K562 (cell line): ENCODE data around the gene MMEL1. TPM values are rescaled to one million over a fixed set of nuclear protein-coding genes. Genes with fewer than 3 reads are reported as not detected.

Experiments
- ATF6 ChIP-seq: sonication (generic); formaldehyde crosslinking; IDR thresholded peaks from 2 replicates; pipeline ENCODE4 v1.4.0; 2020; ENCODE audit warnings: mild to moderate bottlenecking, missing genetic modification reagents
- CCNT2 ChIP-seq: IDR thresholded peaks from 2 replicates; pipeline ENCODE4 v1.6.1; 2011; ENCODE audit warnings: borderline replicate concordance, low read depth, mild to moderate bottlenecking, moderate library complexity, mixed read lengths, low read length; ENCODE audit not compliant: insufficient read length; ENCODE audit errors: extremely low read depth
- E2F6 ChIP-seq, 2 experiments: IDR thresholded peaks; 2 replicates each; pipeline ENCODE4 v1.6.1; 2011; ENCODE audit warnings: borderline replicate concordance in 1 of 2, control low read depth in 1 of 2, low read depth in 1 of 2, low read length in 1 of 2, mild to moderate bottlenecking in 1 of 2, mixed read lengths in 1 of 2, moderate library complexity in 1 of 2; ENCODE audit not compliant: insufficient read depth in 1 of 2, insufficient read length in 1 of 2, poor library complexity in 1 of 2, severe bottlenecking in 1 of 2; ENCODE audit errors: extremely low read depth in 1 of 2
- ELF2 ChIP-seq: fragments of 250-450 bp; sonication (Bioruptor Pico); IDR thresholded peaks from 2 replicates; pipeline ENCODE4 v1.5.0; 2021; ENCODE audit warnings: mild to moderate bottlenecking
- HEY1 ChIP-seq: fragments of 250-450 bp; sonication (Bioruptor Pico); IDR thresholded peaks from 2 replicates; pipeline ENCODE4 v1.5.0; 2020; ENCODE audit warnings: mild to moderate bottlenecking, moderate library complexity, borderline replicate concordance
- ID3 ChIP-seq, 2 experiments: fragments of 250-450 bp in 1 of 2; fragments of 450-650 bp in 1 of 2; sonication (Bioruptor Pico) in 1 of 2; IDR thresholded peaks; 2 replicates each; pipeline versions ENCODE4 v1.6.1 to v1.8.0; 2016 to 2021; ENCODE audit warnings: mild to moderate bottlenecking in 2 of 2, moderate library complexity in 2 of 2, missing compliant biosample characterization in 1 of 2, missing genetic modification characterization in 1 of 2
- LCOR ChIP-seq: sonication (generic); formaldehyde crosslinking; IDR thresholded peaks from 2 replicates; pipeline ENCODE4 v1.8.0; 2022; ENCODE audit warnings: mild to moderate bottlenecking, missing genetic modification reagents
- NEUROD1 ChIP-seq: fragments of 150-350 bp; IDR thresholded peaks from 2 replicates; pipeline ENCODE4 v1.6.1; 2014; ENCODE audit warnings: borderline replicate concordance, low read length, low read depth; ENCODE audit not compliant: partially characterized antibody
- NFYB ChIP-seq: IDR thresholded peaks from 2 replicates; pipeline ENCODE4 v1.6.1; 2011; ENCODE audit warnings: mild to moderate bottlenecking, moderate library complexity; ENCODE audit not compliant: insufficient read length; ENCODE audit errors: extremely low read depth
- PHF21A ChIP-seq: fragments of 450-650 bp; IDR thresholded peaks from 2 replicates; pipeline ENCODE4 v1.6.1; 2017; ENCODE audit warnings: low read depth, borderline replicate concordance
- SLC30A9 ChIP-seq: fragments of 250-450 bp; sonication (Bioruptor Pico); IDR thresholded peaks from 2 replicates; pipeline ENCODE4 v1.8.0; 2022; ENCODE audit warnings: mild to moderate bottlenecking, moderate library complexity
- SREBF1 ChIP-seq: fragments of 150-350 bp; IDR thresholded peaks from 2 replicates; pipeline ENCODE4 v1.6.1; 2014; ENCODE audit warnings: antibody characterized with exemption, low read depth, low read length, borderline replicate concordance
- SUPT5H ChIP-seq: fragments of 450-650 bp; IDR thresholded peaks from 2 replicates; pipeline ENCODE4 v1.6.1; 2016
- THRB ChIP-seq: fragments of 450-650 bp; formaldehyde crosslinking; conservative IDR thresholded peaks from 2 replicates; pipeline ENCODE4 v1.4.0; 2022; ENCODE audit warnings: mild to moderate bottlenecking, missing genetic modification characterization
- ZNF134 ChIP-seq: fragments of 250-450 bp; sonication (Bioruptor Pico); conservative IDR thresholded peaks from 2 replicates; pipeline ENCODE4 v1.4.0; 2020
- polyA plus RNA-seq, 8 experiments: library from polyadenylated mRNA; depleted of rRNA in 4 of 8; stranded (reverse) in 5 of 8; unstranded in 3 of 8; fragments of >200 nt; fragmentation: Nextera tagmentation in 2 of 8; fragmentation: Illumina TruSeq in 1 of 8; extraction: Ambion mirVana in 2 of 8; extraction: Trizol in 1 of 8; gene quantifications; 2 replicates each; pipeline versions ENCODE4 v1.2.1 to v1.2.3, GENCODE V29; 2011 to 2014; ENCODE audit warnings: inconsistent platforms in 1 of 8, missing spikeins in 1 of 8
- total RNA-seq, 7 experiments: library from RNA; depleted of rRNA in 6 of 7; stranded (reverse); fragments of >200 nt in 6 of 7; fragmentation: Illumina TruSeq in 2 of 7; extraction: Trizol in 2 of 7; gene quantifications; 2 replicates each; pipeline versions ENCODE4 v1.2.1 to v1.2.3, GENCODE V29; 2011 to 2021; ENCODE audit warnings: low replicate concordance in 1 of 7
- TF ChIP-seq, protein P1 (sequence below): sonication (generic); formaldehyde crosslinking; IDR thresholded peaks from 2 replicates; pipeline ENCODE4 v1.9.0; 2022; ENCODE audit warnings: mild to moderate bottlenecking, missing genetic modification reagents

MMEL1 gene
- total and polyA plus RNA-seq, 9 of the 15 experiments (the other 6 are each of a cell fraction or from before 2014, with no cell fraction given), result not detected

GRCh38 chr1:2541619-2542245 lies 91.1 kb downstream of the MMEL1 start (continued):
- TF ChIP-seq, protein P1, sequence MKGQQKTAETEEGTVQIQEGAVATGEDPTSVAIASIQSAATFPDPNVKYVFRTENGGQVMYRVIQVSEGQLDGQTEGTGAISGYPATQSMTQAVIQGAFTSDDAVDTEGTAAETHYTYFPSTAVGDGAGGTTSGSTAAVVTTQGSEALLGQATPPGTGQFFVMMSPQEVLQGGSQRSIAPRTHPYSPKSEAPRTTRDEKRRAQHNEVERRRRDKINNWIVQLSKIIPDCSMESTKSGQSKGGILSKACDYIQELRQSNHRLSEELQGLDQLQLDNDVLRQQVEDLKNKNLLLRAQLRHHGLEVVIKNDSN, result peak; percentile 94
- no peak for TF ChIP-seq ATF6 (CRISPR knock-in tag)
- TF ChIP-seq ID3 (CRISPR knock-in tag; IDR thresholded peaks at IDR 0.05), result no peak
- TF ChIP-seq ID3 (tag; IDR thresholded peaks at IDR 0.05), result peak; percentile 84
- no peak for TF ChIP-seq NFYB
- TF ChIP-seq SUPT5H, result peak; percentile 46; the same call in 1 of the 2 replicates
- TF ChIP-seq NEUROD1, result peak; percentile 10
- no peak for TF ChIP-seq SREBF1
- no peak for TF ChIP-seq THRB
- no peak for TF ChIP-seq HEY1 (CRISPR knock-in tag)
- peak; percentile 79 to 87 for TF ChIP-seq E2F6 (IDR thresholded peaks at IDR 0.05; ENCODE audit: borderline replicate concordance in 1 of 2, extremely low read depth in 1 of 2, insufficient read depth in 1 of 2, insufficient read length in 1 of 2, low read depth in 1 of 2, low read length in 1 of 2, poor library complexity in 1 of 2, severe bottlenecking in 1 of 2)
- TF ChIP-seq SLC30A9 (CRISPR knock-in tag), result no peak
- TF ChIP-seq CCNT2, result no peak
- no peak for TF ChIP-seq ZNF134 (CRISPR knock-in tag)
- no peak for TF ChIP-seq ELF2 (CRISPR knock-in tag)
- no peak for TF ChIP-seq PHF21A
- TF ChIP-seq LCOR (CRISPR knock-in tag), result no peak
